A204.1 (cell line): Measurements from ENCODE around the gene PPP2R2B.
"Not testable (repeated sequence)": the region's sequence is repeated elsewhere in the genome, so short reads cannot be mapped to it uniquely, and the experiment has no call there.

ENCODE experiments used
- FAIRE-seq: peaks from 2 replicates; lab custom pipeline; 2012; peaks lifted over from hg19 to GRCh38; lab: Jason Lieb, UNC

Gene PPP2R2B

GRCh38 chr5:146646441-146646840 is 232.1 kb downstream of the PPP2R2B start:
- FAIRE-seq, result no peak

DNA sequence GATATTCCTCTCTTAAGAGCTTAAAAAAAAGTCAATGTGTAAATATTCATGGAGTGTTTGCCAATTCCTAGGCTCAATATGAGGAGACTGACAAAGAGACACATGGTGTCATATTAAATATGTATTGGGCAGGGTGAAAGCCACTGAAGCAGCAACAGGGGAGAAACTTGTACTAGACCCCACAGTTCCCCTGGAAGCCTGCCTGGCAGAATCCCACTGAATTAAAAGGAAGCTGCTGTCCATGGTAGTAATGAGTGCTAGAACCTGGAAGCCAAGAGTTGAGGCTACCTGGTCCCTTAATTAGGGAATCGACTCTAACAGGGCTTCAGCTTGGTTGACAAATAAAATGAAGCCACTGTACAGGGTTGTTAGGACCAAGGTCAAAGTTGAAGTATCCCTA is 233.2 kb downstream of the PPP2R2B start:
- FAIRE-seq, result no peak

DNA sequence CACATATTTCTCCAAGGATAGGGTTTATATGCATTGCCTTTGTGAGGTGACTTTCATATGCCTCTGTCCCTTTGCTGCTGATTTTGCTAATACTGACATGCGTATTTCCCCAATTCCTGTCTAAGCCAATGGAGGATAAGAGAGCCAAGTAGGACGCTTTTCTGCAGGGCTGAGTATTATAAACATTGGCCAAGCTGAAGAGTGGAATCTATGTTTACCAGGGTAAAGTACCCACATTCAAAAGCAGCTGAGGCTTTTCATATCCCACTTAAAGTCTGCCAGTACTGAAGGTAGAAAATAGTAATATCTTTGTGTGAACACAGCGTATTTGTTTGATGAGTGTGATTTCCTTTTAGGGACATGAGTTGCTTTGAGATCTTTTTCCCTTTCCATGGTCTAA is 233.7 kb downstream of the PPP2R2B start:
- FAIRE-seq, result no peak

DNA sequence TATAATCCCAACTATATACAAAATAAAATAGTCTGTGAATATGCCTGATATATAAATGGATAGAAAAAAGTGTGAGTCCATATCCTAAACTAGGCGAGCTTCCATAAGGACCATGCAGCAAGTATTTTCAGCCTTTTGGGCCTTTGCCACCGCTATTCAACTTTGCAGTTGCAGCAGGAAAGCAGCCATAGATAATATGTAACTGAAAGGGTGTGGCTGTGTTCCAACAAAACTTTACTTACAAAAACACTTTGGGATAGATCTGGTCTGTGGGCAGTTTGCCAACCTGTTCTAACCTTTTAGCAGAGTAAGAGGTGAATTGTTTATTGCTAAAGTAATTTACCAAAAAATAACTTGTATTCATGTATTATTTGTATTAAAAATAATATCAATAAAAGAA is 234.8 kb downstream of the PPP2R2B start:
- FAIRE-seq, result no peak

GRCh38 chr5:146642410-146642809 is 236.1 kb downstream of the PPP2R2B start:
- no peak for FAIRE-seq

DNA sequence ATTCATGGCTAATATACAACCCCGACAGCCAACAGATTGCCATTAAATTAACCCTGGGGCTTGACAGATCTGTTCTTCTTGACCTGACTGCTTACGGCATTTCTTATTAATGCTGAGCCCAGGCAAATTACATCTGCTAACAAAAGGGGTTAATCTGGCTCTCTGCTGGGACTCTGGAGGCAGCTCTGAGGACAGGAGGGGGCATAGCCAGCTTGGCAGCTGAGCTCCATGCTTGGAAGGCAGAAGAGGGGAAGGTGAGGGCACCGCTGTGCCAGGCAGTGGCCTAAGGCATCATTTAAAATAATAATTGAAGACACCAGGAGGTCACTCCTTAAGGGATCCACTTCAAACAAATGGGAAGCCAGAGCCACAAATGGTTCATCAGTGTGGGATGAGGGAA is 236.6 kb downstream of the PPP2R2B start:
- no peak for FAIRE-seq

GRCh38 chr5:146640285-146640896 is 238.2 kb downstream of the PPP2R2B start:
- FAIRE-seq, result no peak

DNA sequence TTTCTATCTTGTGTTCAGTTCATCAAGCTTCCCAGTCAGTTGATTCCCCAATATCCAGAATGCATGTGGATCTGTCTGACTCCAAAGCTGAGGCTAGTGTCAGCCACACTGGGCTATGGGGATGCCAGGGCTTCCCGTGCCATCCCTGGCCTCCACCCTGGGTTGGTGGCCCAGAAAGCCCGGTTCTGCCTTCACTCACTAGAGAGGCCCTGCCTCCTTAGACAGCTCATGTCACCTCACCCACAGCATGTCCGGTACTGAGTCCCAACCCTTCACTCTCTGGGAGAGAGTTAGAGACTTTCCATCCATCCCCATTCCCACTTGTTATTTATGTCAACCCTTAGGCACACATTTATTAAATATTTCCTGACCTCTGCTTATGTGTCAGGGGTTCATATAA is 243.1 kb downstream of the PPP2R2B start:
- no peak for FAIRE-seq

- no peak for FAIRE-seq
Observed at GRCh38 chr5:146633323-146633764, 245.2 kb downstream of the PPP2R2B start.

DNA sequence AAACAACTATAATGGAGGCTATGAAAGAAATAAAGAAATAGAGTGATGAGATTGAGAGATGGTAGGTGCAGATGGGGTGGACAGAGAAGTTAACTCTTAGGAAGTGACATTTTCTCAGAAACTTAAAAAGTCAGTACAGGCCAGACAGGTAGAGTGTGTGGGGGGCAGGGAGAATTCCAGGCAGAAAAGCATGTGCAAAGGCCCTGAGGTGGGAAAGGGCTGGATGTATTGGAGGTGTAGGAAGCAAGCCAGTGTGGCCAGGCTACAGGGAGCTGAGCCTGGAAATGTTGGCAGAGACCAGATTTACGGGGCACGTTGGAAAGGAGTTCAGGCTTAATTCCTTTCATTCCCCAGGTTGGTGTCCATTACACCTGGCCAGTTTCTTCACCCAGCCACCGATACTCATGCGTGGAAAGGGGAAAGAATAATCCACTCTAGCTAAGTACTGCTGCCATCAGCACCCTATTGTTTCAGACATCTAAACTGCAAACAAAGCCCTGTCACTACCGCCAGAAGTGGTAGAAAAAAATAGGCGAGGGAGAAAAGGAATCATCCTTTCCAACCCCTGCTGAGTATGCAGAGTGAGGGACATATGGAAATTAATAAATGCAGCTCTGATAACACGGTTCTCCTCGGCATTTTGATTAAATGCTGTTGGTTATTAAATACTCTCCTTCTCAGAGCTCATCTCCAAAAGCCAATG is 245.8 kb downstream of the PPP2R2B start:
- FAIRE-seq, result no peak

DNA sequence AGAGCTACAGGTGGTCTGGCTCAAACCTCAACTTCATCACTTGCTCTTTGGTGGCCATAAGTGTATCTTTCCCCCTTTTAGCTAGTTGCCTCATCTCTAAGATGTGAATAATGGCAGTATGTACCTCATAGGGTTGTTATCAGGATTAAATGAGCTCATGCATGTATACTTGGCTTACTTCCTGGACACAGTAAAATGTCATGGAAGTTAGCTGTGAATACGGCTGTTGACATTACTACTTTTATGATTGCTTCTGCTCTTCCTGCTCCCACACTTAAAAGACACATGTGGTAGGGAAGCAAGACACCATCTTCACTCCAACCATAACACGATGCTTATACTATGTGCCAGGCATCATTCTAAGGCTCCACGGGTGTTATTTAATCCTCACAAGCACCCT is 248.1 kb downstream of the PPP2R2B start:
- no peak for FAIRE-seq

DNA sequence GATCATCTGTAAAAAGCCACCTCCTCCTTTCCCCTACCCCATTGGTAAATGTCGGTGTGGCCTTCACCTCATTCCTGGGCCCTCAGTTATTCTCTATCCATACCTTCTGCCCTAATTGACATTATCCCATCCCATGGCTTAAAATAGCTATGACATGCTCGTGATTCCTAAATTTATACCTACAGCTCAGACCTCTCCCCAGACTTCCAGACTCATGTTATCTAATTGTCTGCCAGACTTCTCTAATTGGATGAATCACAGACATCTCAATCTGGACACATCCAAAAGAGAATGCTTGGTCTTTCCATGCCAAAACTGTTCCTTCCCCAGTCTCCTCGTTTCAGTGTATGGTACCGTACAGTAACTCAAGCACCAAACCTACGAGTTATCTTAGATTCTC is 249.6 kb downstream of the PPP2R2B start:
- FAIRE-seq, result no peak

GRCh38 chr5:146626936-146627335 is 251.6 kb downstream of the PPP2R2B start:
- FAIRE-seq, result no peak

- no peak for FAIRE-seq
Observed at GRCh38 chr5:146624179-146624578, 254.4 kb downstream of the PPP2R2B start.

DNA sequence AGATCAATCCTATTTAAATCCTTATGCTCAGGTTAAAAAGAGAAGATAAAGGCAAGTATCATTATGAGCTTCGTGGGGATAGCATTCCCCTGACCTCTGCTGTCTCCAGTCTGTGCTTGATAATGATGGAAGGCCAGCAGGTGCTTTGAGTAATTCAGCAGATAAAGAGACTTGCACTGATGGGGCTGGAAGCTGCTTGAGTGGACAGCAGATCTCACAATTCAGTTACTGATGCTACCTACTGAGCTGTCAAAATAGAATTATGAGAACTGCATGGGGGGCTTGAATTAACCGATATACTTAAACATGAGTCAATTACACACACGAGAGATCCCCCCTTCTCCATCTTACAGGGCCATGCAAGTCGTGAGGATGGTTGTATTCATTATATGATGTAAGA is 254.9 kb downstream of the PPP2R2B start:
- no peak for FAIRE-seq

- FAIRE-seq, result no peak
Observed at GRCh38 chr5:146623009-146623408, 255.5 kb downstream of the PPP2R2B start.

DNA sequence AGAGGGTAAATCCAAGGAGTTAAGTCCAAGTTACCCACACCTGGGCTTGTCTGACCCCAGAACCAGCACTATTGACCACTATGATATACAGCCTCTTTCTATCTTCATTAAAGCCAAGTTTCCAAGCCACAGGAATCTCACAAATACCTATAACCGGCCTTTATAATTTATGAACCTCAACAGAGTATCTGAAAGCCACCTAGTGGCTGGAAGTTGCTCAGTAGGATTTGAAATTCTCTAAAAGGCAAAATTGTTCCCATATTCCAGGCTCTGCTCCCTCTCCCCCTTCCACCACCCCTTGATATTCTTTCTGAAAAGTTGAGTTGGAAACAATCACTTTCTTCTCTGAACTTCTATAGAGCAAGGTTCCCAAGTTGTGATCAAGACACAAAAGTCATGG is 256.2 kb downstream of the PPP2R2B start:
- FAIRE-seq, result no peak

- no peak for FAIRE-seq
Observed at GRCh38 chr5:146620669-146621051, 257.9 kb downstream of the PPP2R2B start.

DNA sequence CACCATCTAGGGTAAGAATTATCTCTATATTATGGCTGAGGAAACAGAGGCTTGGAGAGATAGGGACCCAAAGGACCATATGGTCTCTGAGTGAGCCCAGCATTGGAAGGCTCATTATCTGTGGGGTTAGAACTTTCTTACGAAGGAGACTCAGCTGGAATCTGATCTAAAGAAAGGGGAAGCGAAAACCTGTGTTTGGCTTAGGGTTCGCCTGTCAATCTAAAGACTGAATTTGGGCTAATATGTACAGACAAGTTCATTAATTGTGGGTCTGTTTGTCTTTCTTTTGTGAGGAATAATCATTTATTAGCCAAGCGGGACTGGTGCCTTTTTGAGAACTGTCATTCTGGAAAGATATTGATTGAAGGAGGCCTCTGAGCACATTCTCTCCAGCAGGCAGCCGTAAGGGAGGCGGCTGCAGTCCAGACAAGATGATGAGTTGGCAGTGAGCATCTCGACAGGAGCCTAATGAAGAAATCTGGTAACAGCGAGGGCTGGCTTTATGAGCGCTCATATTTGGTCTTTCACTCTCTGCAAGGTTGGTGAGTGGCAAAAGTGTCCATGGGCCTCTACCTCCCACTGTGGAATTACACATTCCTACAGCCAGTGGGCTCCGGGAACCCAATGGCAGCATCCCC is 258.4 kb downstream of the PPP2R2B start:
- FAIRE-seq, result no peak

- no peak for FAIRE-seq
Observed at GRCh38 chr5:146618434-146618833, 260.1 kb downstream of the PPP2R2B start.

DNA sequence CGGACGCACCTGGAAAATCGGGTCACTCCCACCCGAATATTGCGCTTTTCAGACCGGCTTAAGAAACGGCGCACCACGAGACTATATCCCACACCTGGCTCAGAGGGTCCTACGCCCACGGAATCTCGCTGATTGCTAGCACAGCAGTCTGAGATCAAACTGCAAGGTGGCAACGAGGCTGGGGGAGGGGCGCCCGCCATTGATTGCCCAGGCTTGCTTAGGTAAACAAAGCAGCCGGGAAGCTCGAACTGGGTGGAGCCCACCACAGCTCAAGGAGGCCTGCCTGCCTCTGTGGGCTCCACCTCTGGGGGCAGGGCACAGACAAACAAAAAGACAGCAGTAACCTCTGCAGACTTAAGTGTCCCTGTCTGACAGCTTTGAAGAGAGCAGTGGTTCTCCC is 268.8 kb downstream of the PPP2R2B start:
- FAIRE-seq, result not testable (repeated sequence)

DNA sequence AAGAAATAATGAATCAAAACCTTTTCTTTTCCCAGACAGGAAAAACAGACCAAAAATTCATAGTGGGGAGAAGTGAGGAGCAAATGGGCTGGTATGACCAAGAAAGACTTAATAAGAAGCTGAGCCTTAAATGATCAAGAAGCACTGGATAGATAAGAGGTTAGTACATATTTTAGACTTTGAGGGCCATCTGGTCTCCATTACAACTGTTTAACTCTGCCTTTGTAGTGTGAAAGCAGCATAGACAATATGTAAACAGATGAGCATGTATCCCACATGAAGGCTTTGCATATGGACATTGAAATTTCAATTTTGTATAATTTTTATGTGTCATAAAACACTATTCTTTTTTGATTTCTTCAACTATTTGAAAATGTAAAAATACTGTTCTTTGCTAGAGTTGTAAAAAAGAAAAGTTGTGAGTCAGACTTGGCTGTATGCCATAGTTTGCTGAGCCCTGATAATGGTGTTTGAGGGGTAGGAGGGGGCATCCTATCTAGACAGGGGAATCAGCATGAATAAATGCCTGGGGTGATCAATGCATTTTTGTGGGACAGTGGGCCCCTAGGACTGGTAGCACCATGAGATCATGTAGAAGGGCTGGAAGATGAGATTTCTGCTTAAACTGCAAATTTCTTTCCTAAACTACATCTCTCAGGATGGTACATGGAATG is 270.8 kb downstream of the PPP2R2B start:
- FAIRE-seq, result no peak

DNA sequence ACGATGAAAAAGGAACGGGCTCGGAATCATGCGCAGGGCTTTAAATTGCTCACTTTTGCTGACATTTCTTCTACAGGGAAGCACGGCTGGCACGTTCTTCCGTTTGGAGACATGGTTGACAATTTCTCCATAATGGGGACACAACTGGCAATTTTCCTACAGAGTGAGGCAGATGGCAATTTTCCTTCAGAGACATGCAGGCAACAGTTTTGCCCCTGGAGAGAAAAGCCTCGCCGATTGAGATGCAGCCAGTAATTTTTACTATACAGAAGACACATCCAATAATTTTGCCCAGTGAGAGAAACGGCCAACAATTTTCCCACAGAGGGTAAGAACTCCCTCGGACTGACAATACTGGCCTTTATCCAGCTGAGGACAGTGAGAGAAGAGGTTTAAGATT is 271.7 kb downstream of the PPP2R2B start:
- FAIRE-seq, result no peak
